ENCODE data around the gene LMO1. TPM values are rescaled to one million over a fixed set of nuclear protein-coding genes. Genes with fewer than 3 reads are reported as not detected.

LMO1 gene
- total RNA-seq, 4 donors from 2014 or later, result not detected

DNA sequence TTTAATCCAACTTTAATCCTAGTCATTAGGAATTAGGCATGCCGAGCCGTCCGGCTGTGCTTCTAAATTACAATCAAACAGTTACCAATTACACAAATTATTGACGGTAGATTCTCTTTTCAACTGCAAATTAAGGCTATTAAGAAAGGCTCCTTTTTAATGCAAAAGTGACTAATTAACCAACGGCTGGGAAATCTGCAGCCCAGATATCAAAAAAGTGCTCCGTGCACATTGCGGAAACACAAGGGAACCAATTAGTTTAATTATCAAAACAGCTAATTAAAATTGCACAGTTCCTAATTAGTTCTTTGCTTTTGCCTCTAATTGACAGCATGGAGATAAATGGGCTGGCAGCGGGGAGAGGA lies 19.4 kb upstream of the LMO1 start:
- TF ChIP-seq, protein P1, sequence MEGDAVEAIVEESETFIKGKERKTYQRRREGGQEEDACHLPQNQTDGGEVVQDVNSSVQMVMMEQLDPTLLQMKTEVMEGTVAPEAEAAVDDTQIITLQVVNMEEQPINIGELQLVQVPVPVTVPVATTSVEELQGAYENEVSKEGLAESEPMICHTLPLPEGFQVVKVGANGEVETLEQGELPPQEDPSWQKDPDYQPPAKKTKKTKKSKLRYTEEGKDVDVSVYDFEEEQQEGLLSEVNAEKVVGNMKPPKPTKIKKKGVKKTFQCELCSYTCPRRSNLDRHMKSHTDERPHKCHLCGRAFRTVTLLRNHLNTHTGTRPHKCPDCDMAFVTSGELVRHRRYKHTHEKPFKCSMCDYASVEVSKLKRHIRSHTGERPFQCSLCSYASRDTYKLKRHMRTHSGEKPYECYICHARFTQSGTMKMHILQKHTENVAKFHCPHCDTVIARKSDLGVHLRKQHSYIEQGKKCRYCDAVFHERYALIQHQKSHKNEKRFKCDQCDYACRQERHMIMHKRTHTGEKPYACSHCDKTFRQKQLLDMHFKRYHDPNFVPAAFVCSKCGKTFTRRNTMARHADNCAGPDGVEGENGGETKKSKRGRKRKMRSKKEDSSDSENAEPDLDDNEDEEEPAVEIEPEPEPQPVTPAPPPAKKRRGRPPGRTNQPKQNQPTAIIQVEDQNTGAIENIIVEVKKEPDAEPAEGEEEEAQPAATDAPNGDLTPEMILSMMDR (IDR thresholded peaks at IDR 0.05), result no peak
- DNase-seq (ENCODE audit: low spot score) (no peak), ATAC-seq (ENCODE audit: low FRiP score) (no peak)

- DNase-seq (ENCODE audit: low spot score), result no peak
- TF ChIP-seq, protein P1 (IDR thresholded peaks at IDR 0.05), result no peak
- ATAC-seq (ENCODE audit: low FRiP score), result no peak
Observed at GRCh38 chr11:8282631-8283030, 19.0 kb upstream of the LMO1 start.

DNA sequence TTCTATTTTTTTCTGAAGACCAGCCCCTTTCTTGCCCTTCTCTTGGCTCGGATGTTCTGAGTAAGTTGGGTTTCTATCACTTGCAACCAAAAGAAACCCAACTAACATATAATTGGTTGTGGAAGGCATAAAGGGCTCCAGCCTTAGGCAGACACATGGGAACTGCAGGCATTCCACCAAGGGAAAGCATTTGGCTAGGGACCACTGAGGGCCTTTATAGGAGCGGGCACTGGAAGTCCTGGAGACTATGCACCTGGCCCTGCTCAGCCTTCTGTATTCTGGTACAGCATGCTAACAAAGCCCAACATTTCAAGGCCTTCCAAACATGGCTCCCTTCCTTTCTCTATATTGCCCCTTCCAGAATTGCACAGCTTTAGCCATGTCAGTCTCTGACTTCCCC lies 17.6 kb upstream of the LMO1 start:
- ATAC-seq (ENCODE audit: low FRiP score) (no peak), DNase-seq (ENCODE audit: low spot score) (no peak)
- TF ChIP-seq, protein P1 (IDR thresholded peaks at IDR 0.05), result no peak

- DNase-seq (ENCODE audit: low spot score) (no peak), ATAC-seq (ENCODE audit: low FRiP score) (no peak)
- TF ChIP-seq, protein P1 (IDR thresholded peaks at IDR 0.05), result no peak
Observed at GRCh38 chr11:8277691-8278090, 14.0 kb upstream of the LMO1 start.

DNA sequence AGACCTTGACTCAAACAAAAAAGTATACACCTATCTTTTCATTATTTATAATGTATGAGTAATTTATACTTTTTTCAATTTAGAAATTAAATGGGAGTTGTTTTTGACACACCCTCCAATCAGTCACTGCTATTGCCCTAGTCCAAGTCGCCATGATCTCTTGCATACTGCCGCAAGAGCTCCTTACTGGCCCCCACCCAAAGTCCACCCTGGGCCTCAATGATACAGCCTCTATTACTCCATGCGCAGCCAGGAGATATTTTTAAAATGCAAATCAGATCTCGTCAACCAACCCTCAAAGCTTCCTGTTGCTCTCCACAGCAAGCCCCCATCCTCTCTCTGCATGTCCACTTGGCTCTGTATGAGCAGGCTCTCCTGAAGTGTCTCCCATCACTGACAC lies 12.8 kb upstream of the LMO1 start:
- no peak for DNase-seq (ENCODE audit: low spot score)
- TF ChIP-seq, protein P1 (IDR thresholded peaks at IDR 0.05), result no peak
- no peak for ATAC-seq (ENCODE audit: low FRiP score)

- ATAC-seq (ENCODE audit: low FRiP score) (no peak), DNase-seq (ENCODE audit: low spot score) (no peak)
- TF ChIP-seq, protein P1 (IDR thresholded peaks at IDR 0.05), result no peak
Observed at GRCh38 chr11:8273287-8273686, 9.6 kb upstream of the LMO1 start.

GRCh38 chr11:8271106-8271886 lies 7.6 kb upstream of the LMO1 start:
- no peak for ATAC-seq (ENCODE audit: low FRiP score)
- TF ChIP-seq, protein P1 (IDR thresholded peaks at IDR 0.05), result no peak
- DNase-seq (ENCODE audit: low spot score), result no peak
